Hematopoietic multipotent progenitor cell treated with erythropoietin and hydrocortisone succinate and interleukin-3 and kit ligand, for 8 days (in vitro differentiated cells): Measurements from ENCODE around the gene DRAXIN.

Source experiments
- DNase-seq: peaks from one replicate; pipeline ENCODE4 v3.0.0-alpha.2; 2015

Gene DRAXIN

DNA sequence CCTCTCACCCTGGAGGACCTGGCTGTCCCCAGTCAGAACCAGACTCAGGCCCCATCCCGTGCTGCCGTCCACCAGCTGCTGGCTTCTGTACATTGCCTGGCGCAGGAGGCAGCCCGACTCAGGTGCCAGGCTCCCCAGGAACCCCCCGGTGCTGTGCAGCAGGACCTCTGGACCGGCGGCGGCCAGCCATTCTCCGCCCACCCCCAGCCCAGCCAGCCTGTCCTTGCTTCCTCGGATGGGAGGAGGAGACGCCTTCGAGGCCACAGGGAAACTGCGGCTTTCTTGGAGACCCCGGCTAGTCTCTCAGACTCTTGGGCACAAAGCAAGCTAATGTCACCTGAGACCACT, 74.9 kb downstream of the DRAXIN start:
- no peak for DNase-seq

DNA sequence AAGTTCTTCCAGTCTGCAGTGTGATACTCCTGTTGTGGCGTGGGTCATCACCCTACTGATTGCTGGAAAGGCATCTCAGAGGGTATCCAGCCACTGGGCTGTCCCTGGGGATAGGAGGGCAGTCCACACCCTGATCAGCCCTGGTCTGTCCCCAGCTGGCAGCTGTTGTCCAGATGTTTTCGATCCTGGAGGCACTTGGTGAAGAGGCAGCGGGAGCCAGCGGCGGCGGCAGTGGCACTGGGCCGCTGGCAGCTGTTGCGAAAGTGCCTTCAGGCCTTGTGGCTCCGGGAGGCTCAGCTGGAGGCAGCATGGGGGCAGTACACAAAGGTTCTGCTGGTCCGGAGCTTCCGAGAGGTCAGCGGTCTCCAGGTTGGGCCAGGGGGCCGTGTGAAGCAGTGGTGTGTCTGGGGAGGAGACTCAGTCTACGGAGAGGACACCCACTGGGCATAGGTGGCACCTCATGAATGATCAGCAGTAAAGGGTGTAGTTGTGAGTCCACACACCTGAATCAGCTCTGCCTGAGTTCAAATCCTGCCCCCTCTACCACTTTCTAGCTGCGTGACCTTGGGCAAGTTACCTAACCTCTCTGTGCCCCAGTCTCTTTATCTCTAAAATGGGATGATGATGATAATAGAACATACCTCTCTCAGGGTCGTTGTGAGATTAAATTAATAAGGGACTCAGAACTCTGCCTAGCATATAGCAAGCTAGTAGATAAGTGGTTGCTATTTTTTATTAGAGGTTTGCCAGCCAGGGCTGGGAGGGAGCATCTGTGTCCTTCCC, 76.6 kb downstream of the DRAXIN start:
- DNase-seq = no peak

DNA sequence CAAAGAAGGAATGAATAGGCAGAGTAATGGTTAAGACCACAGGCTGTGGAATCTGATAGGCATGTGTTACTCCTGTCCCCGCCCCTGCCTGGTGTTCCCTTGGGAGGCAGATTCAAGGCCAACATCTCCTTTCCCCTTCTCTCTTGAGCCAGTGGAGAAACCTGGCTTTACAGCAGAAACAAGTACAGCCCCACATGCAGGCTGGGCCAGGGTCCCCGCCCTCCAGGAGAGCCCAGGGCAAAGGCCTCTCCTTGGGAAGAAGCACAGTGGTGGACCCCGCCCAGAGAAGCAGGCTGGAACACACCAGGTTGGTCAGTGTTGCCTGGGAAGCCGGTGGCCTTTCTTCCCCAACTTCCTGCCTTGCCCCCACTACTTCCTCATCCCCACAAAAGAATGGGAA, 77.3 kb downstream of the DRAXIN start:
- no peak for DNase-seq

DNA sequence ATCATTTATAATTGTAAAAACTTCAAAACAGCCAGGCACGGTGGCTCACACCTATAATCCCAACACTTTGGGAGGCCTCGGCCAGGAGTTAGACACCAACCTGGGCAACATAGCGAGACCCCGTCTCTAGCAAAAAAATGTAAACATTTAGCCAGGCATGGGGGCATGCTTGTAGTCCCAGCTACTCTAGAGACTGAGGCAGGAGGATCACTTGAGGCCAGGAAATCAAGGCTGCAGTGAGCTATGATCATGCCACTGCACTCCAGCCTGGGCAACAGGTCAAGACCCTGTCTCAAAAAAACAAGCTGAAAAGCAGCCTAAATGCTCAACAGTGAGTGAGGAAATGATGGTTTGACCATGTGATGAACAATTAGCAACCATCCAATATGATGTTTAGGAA, 77.8 kb downstream of the DRAXIN start:
- no peak for DNase-seq

DNA sequence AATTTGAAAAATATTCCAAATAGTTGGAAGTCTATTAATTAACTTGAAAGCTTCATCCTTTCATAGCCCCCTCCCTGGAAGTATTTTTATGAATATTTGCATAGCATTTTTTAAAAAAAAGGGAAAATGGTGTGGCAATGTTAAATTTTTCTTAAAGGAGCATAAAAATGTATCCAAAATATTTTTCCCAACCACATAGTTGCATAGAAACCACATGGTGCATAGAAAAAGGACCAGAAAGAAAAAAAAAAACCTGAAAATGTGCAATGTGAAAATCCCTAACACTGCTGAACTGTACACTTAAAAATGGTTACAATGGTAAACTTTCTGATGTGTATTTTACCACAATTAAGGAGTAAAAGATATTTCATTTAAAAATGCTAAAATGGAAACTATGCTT, 78.5 kb downstream of the DRAXIN start:
- no peak for DNase-seq

DNA sequence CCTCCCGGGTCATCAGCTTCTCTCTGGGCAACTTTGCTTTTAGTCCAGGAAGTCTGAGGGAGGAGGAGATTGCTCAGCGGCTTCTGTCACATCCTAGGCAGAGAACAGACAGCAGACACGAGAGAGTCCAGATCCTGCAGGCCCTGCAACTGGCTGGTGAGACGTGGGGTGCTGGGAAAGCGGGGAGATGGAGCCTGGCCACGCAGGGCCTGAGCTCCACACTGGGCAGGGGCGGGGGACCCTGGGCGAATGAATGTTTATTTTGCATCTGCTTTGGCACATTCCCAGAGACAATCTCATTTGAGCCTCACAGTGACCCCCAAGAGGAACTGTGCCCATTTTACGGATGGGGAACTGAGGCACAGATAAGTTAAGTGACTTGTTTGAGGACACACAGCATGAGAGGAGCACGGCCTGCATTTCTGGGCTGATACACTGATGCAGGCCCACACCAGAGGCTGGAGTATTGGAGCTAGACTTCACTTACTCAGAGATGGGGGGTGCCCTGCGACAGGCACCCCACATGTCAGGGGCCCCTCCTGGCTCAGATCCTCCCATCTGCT, 80.1 kb downstream of the DRAXIN start:
- no peak for DNase-seq

DNA sequence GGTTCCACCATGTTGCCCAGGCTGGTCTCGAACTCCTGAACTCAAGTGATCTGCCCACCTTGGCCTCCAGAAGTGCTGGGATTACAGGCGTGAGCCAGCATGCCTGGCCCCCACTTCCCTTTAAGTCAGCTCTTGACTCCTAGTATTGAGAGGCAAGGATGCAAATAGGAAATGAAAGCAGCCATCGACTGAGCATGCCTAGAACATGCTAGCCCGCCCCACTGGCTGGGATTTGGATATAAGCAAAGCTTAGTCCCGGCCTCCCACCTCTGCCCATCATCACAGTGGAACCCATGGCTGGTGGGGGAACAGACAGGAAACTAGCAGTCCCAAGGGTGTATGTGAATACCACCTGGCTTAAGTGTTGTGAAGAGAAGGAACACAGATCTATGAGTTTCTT, 80.9 kb downstream of the DRAXIN start:
- no peak for DNase-seq

DNA sequence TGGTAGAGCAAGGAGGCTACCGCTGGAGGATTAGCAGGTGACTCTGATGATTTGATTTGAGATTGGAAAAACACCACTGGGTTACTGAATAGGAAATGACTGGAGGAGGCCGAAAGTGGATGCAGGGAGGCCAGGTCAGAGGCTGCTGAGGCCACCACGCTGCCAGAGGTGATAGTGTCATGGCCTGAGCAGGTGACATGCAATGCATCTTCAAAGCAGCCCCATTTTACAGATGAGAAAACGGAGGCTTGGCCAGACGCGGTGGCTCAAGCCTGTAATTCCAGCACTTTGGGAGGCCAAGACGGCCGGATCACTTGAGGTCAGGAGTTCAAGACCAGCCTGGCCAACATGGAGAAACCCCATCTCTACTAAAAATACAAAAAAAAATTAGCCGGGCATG, 83.2 kb downstream of the DRAXIN start:
- DNase-seq = no peak
